CD4-positive, alpha-beta T cell treated with Interleukin-17A for 1 hour (primary cell): ENCODE results near the gene TRIO.

Experiments
- DNase-seq: peaks from one replicate; pipeline ENCODE4 v3.0.0-alpha.2; 2020

The TRIO gene

DNA sequence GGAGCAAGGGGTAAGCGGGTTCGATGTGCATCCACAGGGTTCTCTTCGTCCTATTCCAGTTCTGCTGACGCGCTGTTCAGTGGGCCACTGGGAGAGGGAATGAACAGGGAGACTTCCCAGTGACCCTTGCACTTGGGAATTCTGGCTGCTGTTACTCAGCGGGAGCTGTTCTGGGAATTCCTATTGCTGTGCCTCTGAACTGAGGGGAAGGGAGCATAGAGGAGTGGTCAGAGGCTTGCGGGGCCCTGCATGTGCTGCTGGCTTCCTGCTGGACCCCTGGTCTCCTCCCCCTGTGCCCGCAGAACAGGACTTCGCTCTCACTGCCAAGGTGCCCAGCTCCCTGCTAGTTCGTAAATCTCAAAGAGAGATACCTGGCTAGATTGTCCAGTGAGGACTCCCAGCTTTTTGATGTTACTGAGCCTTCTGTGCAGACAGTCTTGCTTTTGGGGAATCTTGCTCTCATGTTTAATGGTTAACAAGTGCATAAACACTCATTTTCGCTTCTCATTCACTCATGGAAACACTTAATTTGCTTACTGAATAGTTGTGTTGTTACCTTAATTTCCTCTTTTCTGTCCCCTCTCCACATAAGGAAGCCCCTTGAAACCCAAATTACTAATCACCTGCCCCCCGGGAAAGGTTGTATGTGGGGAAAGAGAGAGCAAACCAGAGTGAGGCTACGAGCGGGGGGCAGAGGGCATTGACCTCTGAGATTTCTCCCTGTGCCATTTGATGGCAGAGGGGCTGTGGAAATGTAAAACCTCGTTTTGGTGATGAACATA is 5.9 kb downstream of the TRIO start:
- no peak for DNase-seq

DNA sequence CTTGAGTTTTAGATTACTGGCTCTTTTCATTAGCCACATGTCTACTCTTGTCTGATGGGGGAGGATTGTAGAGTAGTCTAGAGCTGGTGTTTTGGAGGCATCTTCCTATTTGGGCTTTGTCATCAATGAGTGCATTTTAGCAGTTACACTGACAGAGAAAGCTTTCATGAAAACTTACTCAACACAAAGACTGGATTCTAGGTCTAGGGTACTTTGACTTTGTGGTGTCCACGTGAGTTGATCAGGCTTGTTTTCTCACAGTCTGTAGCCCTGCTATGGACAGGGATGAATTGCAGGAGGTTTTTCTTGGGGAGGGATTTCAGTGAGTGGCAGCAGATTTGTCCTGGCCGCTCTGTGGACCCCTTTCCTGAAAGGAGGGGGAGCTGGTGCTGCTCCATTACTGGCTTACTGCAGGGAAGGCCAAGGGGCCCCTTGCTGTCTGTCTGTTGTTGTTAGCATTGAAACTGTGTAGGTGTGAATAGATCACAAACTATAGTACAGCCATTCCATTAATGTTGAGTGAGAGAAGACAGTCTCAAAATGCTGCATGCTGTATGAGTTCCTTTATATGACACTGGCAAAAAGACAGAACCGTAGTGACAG is 6.6 kb downstream of the TRIO start:
- DNase-seq: no peak

- no peak for DNase-seq
Observed at GRCh38 chr5:14151416-14151815, 8.3 kb downstream of the TRIO start.

DNA sequence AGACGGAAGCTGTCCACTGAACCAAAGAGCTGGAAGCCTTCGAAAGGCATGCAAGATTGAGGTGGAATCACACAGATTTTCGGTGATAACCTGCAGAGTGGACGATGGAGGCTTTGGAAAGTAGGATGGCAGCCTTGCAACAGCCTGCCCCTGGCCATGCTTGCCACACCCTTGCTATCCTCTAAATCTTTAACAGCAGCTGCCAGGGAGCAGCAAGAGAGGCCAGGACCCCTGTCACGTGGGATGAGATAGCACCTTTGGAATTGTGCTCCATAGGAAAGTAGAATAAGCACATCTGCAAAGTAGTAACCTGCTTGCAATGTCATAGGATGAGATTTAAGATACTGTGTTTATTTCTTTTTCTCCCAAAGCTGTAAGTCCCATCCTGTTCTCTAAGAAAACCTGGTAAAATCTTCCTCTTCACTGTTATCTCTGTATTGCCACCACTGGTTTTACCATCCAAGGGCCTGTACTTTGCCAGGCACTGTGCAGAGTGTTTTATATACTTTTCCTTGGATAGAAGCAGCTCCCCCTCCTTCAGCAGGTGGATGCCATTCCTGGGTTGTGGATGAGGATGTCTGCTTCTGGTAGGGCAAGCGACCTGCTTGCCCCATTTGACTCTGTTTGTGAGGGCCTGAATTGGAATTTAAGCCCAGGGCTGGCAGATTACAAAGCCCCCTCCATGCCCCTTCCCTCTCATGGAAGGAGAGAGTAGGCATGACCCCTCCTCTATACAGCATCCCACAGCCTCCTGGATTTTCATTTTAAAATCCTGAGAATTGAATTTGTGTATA is 10.1 kb downstream of the TRIO start:
- DNase-seq: no peak

GRCh38 chr5:14153932-14154731 is 11.0 kb downstream of the TRIO start:
- DNase-seq: no peak

- no peak for DNase-seq
Observed at GRCh38 chr5:14155075-14155474, 11.9 kb downstream of the TRIO start.

DNA sequence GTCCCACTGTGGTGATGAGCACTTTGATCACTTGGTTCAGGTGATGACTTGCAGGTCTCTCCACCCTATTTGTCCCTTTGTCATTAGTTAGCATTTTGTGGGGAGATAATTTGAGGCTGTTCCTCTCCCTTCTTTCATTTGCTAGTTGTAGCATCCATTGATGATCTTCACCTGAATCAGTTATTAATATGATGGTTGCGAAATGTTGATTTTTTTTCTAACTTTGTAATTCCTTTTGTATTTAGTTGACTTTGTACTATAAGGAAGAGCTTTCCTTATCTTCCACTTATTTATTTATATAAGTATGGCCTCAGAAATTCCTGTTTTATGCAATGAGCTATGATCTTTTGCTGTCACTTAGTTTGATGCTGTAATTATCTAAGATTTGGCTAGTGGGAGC is 12.6 kb downstream of the TRIO start:
- DNase-seq: no peak

DNA sequence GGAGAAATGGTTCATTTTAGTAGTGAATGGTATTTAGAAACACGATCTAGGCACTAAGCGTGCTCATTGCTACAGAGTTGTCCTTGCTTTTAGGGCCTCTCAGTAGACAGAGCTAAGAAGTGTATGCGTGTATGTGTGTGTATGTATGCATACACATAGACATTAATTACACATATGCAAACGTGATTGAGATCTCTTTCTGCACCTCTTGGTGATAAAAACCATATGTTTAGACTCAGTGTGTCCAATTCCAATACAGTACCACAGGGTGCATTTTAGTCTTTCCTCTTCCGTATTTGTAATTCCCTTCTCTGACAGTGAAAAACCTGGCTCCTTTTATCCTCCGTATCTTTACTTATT is 13.1 kb downstream of the TRIO start:
- no peak for DNase-seq

DNA sequence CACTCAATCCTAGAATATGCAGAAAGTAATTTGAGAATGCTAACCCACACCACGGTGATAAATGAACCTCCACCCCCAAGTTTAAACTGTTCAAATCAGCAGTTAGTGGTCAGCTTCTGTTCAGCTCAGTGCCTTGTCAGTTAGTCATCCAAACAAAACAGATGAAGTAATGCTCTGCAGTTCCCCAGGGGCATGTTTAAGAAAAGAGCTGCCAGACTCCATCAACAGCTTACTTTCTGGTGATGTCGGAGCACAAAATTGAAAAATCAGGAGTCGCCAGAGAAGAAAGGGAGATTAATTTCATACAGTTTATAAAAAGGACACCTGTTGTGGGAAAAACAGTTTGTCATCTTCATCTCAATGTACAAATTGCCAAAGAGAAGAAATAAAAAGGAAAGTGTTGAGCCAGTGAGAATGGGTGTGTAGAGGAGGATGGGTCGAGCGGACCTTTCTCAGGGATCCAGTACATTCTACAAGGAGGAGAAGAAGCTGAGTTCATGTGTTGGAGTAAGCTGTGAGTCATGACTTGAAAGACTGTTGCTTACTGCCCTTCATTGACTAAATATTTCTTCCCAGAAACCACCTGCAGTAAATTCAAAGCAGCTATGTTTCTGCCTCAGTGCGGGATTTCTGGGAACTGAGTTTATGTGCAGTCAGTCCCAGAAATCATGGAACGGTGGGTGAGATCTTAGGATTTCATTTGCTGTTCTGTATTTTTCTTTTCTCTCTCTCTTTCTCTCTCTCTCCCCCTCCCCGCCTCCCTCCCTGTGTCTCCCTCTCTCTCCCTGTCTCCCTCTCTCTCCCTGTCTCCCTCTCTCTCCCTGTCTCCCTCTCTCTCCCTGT is 13.7 kb downstream of the TRIO start:
- no peak for DNase-seq

DNA sequence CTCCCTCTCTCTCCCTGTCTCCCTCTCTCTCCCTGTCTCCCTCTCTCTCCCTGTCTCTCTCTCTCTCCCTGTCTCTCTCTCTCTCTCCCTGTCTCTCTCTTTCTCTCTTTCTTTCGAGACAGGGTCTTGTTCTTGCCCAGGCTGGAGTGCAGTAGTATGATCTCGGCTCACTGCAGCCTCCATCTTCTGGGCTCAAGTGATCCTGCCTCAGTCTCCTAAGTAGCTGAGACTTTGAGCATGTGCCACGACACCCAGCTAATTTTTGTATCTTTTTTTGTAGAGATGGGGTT is 14.3 kb downstream of the TRIO start:
- DNase-seq: no peak

- DNase-seq: no peak
Observed at GRCh38 chr5:14158890-14159666, 15.9 kb downstream of the TRIO start.

GRCh38 chr5:14161825-14162556 is 18.8 kb downstream of the TRIO start:
- no peak for DNase-seq

DNA sequence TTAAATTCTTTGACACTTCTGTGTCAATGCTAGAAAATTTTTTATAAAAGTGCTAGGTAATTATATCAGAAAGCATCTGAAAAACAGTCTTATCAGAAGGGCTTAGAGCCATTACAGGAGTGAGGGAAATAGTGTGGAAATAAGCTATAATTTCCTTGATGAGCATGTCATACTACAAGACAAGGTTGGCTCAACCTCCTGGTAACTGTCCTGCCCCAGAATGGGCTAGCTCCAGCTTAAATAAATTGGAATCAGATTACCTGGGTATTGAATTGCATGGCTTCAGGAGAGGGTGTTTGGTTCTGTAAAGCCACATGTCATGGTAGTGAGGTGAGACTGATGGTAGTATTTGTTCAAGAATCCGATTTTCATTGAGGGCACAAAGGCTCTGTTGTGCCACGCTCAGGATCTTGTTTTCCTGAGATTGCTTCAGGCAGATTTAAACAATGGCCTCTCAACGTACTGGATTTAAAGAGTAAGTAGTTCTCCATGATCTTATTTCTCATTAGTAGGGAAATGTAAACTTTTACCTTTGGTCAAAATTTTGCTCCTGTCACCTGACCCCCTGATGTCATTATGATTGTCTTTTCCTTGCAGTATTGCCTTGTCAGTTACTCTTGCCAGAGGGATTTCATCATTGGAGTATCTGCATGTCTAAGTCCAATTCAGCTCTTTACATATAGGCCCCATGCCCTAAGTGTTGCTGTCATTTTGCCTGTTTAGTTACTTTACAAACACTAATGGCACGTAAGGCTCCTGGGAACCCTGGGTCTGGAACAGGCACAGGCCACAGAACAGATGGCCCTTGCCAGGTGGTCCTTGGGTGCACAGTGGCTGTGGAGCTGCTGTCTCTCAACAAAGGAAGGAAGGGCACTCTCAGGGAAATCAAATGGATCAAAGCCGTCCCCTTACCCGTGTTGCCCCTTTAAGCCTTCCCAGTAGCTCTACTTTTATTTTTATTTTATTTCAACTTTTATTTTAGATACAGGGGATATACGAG is 21.3 kb downstream of the TRIO start:
- no peak for DNase-seq

- DNase-seq: no peak
Observed at GRCh38 chr5:14165375-14166106, 22.4 kb downstream of the TRIO start.

GRCh38 chr5:14166437-14166836 is 23.3 kb downstream of the TRIO start:
- DNase-seq: no peak

GRCh38 chr5:14167211-14167845 is 24.2 kb downstream of the TRIO start:
- DNase-seq: no peak

DNA sequence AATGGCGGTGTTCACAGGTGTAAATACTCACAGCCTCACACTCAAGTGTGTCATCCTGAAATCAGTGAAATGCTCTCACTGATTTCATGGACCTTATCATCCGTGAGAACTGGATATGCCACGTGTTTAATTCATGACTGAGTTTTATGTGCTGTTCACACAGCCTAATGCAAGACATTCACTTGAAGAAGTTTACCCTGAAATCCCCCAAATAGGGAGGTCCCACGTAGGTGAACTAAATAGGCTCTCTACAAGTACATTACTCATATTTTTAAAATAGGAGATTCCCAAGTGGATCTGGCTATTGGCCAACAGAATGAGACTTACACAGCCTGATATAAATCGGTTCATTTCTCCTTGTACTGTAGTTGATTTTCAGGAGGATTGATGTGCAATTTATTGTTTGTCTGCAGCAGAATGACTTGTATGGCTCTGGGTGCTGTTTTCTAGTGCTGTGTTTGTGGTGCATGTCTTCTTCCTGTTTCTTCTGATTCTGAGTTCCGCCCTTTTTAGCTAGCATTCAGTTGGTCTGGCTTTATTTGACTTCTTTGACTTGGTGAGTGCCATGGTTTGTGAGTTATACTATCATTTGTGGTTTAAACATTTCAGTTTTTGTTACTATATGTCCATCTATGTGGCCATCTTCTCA is 25.1 kb downstream of the TRIO start:
- no peak for DNase-seq

GRCh38 chr5:14168793-14169262 is 25.7 kb downstream of the TRIO start:
- DNase-seq: no peak
